Activated CD8-positive, alpha-beta T cell treated with anti-CD3 and anti-CD28 coated beads for 36 hours (primary cell): Measurements from ENCODE around the gene ATP7B. TPM values are rescaled to one million over a fixed set of nuclear protein-coding genes. Genes with fewer than 3 reads are reported as not detected.

Experiments
- ATAC-seq: fragments of 200-7000 bp; cut with Tn5 transposase; one replicate; pipeline ENCODE4 v1.10.0; 2021; ENCODE audit warnings: mild to moderate bottlenecking, moderate library complexity
- CTCF ChIA-PET: fragments of 350-600 bp; sonication (Branson Sonifier 250); formaldehyde crosslinking; loops from one replicate; lab custom pipeline; 2021; ENCODE audit warnings: antibody characterized with exemption; lab: Charles Lee
- POLR2A ChIA-PET: fragments of 350-600 bp; sonication (Branson Sonifier 250); formaldehyde crosslinking; loops from one replicate; lab custom pipeline; 2021; ENCODE audit warnings: antibody characterized with exemption; lab: Charles Lee
- DNase-seq: peaks from one replicate; pipeline ENCODE4 v3.0.0-alpha.2; 2020
- H3K27ac Mint-ChIP-seq: one replicate; pipeline ENCODE4 v1.8.0; 2021; ENCODE audit warnings: mild to moderate bottlenecking, mixed read lengths
- H3K27me3 Mint-ChIP-seq: one replicate; pipeline ENCODE4 v1.8.0; 2021; ENCODE audit warnings: mixed read lengths
- H3K36me3 Mint-ChIP-seq: one replicate; pipeline ENCODE4 v1.8.0; 2021; ENCODE audit warnings: low read depth, mixed read lengths
- H3K4me1 Mint-ChIP-seq: one replicate; pipeline ENCODE4 v1.8.0; 2021; ENCODE audit warnings: low read depth, mixed read lengths
- H3K4me3 Mint-ChIP-seq: one replicate; pipeline ENCODE4 v1.8.0; 2021; ENCODE audit warnings: mild to moderate bottlenecking, moderate library complexity, mixed read lengths
- H3K9me3 Mint-ChIP-seq: one replicate; pipeline ENCODE4 v1.8.0; 2021; ENCODE audit warnings: mixed read lengths
- intact Hi-C: fragments of 100-400 bp; cut with micrococcal nuclease; formaldehyde crosslinking; loops from one replicate; pipeline ENCODE4 v1.10.0; 2022
- total RNA-seq, 2 experiments: library from RNA; stranded (reverse); gene quantifications; one replicate each; pipeline ENCODE4 v1.2.3, GENCODE V29; 2021
- TF ChIP-seq, protein P1 (sequence below): fragments of 200-600 bp; IDR thresholded peaks from one replicate; pipeline ENCODE4 v1.8.0; 2022; ENCODE audit warnings: antibody characterized with exemption, mild to moderate bottlenecking

The ATP7B gene
- total RNA-seq, 2 experiments from 2014 or later: 1.1 TPM

DNA sequence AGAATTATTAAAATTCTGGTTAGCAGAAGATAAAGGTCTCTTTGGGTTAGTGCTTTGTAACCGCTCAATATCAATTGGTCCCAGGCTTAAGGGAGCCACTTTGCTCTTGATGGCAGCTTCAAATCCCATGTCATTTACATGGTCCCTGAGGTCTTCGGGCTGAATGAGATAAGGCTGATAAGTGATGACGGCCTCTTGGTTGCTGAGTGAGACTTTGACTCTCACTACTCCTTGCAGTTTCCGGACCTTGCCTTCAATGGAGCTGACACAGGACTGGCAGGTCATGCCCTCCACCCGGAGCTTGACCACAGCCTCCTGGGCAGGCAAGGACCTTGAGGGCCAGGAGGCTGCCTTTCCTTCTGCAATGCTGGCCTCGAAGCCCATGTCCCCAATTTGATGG is 36.8 kb downstream of the ATP7B start:
- CTCF ChIA-PET: interaction anchor here (1.3 kb wide), 1 partner anchor 129 kb away, joined by 4 read pairs; the partner anchor contains the start of gene TMEM272
- no peak overlapping the region for H3K4me3 Mint-ChIP-seq

DNA sequence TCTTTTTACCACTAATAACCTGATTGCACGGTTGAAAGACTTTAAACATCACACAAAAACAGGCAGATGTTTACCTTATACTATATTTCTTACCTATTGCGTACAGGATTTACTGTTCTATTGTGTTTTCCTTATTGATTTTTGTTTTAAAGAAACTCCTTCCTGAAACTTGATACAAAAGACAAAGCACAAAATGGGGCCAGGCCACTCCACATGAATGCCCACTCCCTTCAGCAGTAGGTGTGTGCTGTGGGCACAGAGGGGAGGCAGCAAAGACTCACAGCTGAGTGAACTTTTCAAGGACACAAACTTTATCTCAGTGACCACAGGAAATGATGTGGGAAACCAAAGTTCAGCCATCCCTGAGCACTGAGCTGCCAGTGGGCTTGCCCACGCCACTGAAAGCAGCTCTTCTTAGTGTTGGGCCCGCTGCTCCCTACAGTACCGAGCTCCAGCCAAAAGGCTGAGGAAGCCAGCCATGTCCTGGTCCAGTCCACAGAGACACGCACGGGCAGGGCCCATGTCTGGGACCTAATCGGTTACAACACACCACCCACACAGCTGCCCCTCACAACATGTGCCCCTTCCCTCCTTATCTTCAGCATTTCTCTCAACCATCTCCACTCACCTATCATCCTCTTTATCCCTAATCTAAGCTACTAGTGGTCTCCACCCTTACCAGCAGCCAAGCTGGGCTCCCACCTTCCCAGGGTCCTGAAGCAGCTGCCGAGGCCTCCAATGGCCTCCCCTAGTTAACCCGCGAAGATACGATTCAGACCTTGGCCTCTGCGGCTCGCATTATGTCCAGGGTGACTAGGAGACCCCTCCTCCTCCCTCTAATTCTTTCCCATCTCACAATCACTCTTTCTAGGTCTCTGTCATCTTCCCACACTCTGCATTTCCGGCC is 39.5 kb downstream of the ATP7B start:
- TF ChIP-seq, protein P1, sequence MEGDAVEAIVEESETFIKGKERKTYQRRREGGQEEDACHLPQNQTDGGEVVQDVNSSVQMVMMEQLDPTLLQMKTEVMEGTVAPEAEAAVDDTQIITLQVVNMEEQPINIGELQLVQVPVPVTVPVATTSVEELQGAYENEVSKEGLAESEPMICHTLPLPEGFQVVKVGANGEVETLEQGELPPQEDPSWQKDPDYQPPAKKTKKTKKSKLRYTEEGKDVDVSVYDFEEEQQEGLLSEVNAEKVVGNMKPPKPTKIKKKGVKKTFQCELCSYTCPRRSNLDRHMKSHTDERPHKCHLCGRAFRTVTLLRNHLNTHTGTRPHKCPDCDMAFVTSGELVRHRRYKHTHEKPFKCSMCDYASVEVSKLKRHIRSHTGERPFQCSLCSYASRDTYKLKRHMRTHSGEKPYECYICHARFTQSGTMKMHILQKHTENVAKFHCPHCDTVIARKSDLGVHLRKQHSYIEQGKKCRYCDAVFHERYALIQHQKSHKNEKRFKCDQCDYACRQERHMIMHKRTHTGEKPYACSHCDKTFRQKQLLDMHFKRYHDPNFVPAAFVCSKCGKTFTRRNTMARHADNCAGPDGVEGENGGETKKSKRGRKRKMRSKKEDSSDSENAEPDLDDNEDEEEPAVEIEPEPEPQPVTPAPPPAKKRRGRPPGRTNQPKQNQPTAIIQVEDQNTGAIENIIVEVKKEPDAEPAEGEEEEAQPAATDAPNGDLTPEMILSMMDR: no peak
- DNase-seq (no peak), ATAC-seq (no peak)
- intact Hi-C loops: no loop called here
- ChIA-PET POLR2A (no interaction called here), CTCF (interaction anchor here (1.0 kb wide), 1 partner anchor 76 kb away, joined by 4 read pairs; no protein-coding TSS in a partner anchor)
- peaks cover 8% of the 10 kb centered on the region for H3K4me1 Mint-ChIP-seq
- no peak overlapping the region for H3K4me3 Mint-ChIP-seq
- no peaks in the 10 kb centered on the region for H3K36me3 Mint-ChIP-seq
- no peak overlapping the region for H3K27ac Mint-ChIP-seq
- H3K9me3 Mint-ChIP-seq: no peaks in the 10 kb centered on the region
- no peaks in the 10 kb centered on the region for H3K27me3 Mint-ChIP-seq

More for the DNA sequence above, 36.8 kb downstream of the ATP7B start:
- no peaks in the 10 kb centered on the region for H3K9me3 Mint-ChIP-seq
- POLR2A ChIA-PET: no interaction called here
- DNase-seq (no peak), ATAC-seq (no peak)
- H3K36me3 Mint-ChIP-seq: no peaks in the 10 kb centered on the region
- no peak overlapping the region for H3K27ac Mint-ChIP-seq
- H3K4me1 Mint-ChIP-seq: peaks cover 7% of the 10 kb centered on the region
- intact Hi-C loops: no loop called here
- TF ChIP-seq, protein P1: no peak
- H3K27me3 Mint-ChIP-seq: no peaks in the 10 kb centered on the region

DNA sequence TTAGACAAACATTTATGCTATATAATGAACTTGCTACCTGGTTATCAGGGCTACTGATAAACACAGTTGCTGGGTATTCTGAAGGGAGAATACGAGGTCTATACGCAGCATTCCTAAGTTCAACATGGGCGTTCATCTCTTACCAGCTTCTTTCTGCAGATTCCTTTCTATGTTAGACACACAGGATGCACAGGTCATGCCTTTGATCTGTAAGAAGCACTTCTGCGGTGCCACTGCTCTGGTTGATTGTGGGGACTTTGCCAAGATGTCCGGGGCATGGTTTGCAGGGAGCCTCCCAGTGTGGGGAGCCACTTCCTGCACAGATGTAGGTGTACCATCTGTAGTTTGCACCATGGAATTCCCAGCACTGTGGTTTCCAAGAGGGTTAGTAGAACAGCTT is 40.9 kb downstream of the ATP7B start:
- TF ChIP-seq, protein P1: no peak
- POLR2A ChIA-PET: no interaction called here
- Mint-ChIP-seq H3K36me3 (no peaks in the 10 kb centered on the region), H3K4me3 (no peak overlapping the region), H3K9me3 (no peaks in the 10 kb centered on the region), H3K27me3 (no peaks in the 10 kb centered on the region), H3K27ac (no peak overlapping the region), H3K4me1 (peaks cover 8% of the 10 kb centered on the region)
- CTCF ChIA-PET: no interaction called here
- intact Hi-C loops: no loop called here
- no peak for DNase-seq
- no peak for ATAC-seq

DNA sequence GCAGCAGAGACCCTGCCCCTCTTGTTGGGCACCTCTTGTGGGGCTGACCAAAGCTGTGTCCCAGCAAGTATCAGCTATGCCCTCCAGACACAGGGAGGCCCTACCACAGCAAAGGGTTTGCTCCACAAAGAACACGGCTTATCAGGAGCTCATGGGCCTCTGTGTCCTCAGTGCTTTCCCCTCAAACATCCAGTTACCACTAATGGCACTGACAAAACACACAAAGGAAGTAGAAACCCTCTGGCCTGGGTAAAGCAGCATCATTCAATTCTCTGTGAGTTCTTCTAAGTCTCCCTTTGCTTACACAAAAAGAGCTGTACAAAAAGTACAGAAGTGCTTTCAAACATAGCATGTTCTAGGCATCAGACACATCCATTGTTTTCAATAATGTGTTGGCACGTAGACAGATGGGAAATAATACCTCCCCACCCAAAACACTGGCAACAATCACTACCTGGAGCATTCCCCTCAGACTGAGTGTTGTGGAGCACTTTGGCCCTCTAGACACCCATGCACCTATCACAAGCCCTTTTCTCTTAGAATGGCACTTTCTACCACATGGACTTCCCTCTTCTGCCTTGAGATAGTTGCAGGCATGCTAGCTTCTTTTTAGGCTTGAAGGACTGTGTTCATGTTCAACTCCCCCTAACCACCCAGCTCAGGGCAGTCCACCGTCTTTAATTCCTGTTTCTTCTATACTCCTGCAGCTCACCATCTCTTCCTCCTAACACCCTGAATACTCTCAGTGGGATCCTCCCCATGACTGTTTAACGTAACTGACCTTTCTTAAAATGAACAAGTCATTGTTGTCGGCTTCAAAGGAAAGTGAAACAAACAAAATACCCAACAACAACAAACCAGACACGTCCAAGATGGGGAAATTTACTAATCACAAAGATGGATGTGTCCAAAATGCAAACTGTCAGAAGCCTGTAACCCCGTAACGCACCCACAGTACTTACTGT is 43.5 kb downstream of the ATP7B start:
- Mint-ChIP-seq H3K9me3 (no peaks in the 10 kb centered on the region), H3K27me3 (no peaks in the 10 kb centered on the region), H3K36me3 (no peaks in the 10 kb centered on the region), H3K4me3 (no peak overlapping the region), H3K27ac (no peak overlapping the region), H3K4me1 (peaks cover 8% of the 10 kb centered on the region)
- ChIA-PET POLR2A (interaction anchor here (1.3 kb wide), 1 partner anchor 19 kb away, joined by 3 read pairs; no protein-coding TSS in a partner anchor), CTCF (no interaction called here)
- TF ChIP-seq, protein P1: no peak
- intact Hi-C loops: no loop called here
- ATAC-seq: no peak
- no peak for DNase-seq
